CD4-positive, CD25-positive, alpha-beta regulatory T cell (primary cell): ENCODE measurements around the gene CRPPA. TPM values are rescaled to one million over a fixed set of nuclear protein-coding genes. Genes with fewer than 3 reads are reported as not detected.
"Not testable (repeated sequence)": the region's sequence is repeated elsewhere in the genome, so short reads cannot be mapped to it uniquely, and the experiment has no call there.

Experiments used
- ATAC-seq, 2 donors: fragments of 150-1000 bp; cut with Tn5 transposase; one replicate each; pipeline ENCODE4 v1.10.0; 2021; ENCODE audit warnings: low read depth in 2 of 2, moderate number of reproducible peaks in 2 of 2, moderate library complexity in 1 of 2
- DNase-seq, 3 donors: peaks; one replicate each; pipeline versions ENCODE4 v3.0.0 to v3.0.0-alpha.2; 2012 to 2022; ENCODE audit warnings: mixed read lengths in 1 of 3
- H3K27ac ChIP-seq: one replicate; pipeline ENCODE4 v1.7.0; 2013; ENCODE audit warnings: mild to moderate bottlenecking, low read length; ENCODE audit not compliant: insufficient read depth, poor library complexity, severe bottlenecking
- H3K27me3 ChIP-seq: one replicate; pipeline ENCODE4 v1.7.0; 2013; ENCODE audit warnings: low read length; ENCODE audit not compliant: control insufficient read depth, insufficient read depth
- H3K36me3 ChIP-seq: one replicate; pipeline ENCODE4 v1.7.0; 2013; ENCODE audit warnings: mild to moderate bottlenecking, low read length, moderate library complexity; ENCODE audit not compliant: control insufficient read depth, insufficient read depth
- H3K4me1 ChIP-seq: 2 replicates; pipeline ENCODE4 v1.7.0; 2013; ENCODE audit warnings: mild to moderate bottlenecking, low read length; ENCODE audit not compliant: insufficient read depth, control insufficient read depth, poor library complexity, severe bottlenecking
- H3K4me3 ChIP-seq: one replicate; pipeline ENCODE4 v1.7.0; 2013; ENCODE audit warnings: low read depth, mild to moderate bottlenecking, low read length, moderate library complexity
- H3K9me3 ChIP-seq, 2 experiments: 1 replicate in 1 of 2; 2 replicates in 1 of 2; pipeline ENCODE4 v1.7.0; 2013; ENCODE audit warnings: low read length in 2 of 2, mild to moderate bottlenecking in 1 of 2, moderate library complexity in 1 of 2; ENCODE audit not compliant: control insufficient read depth in 2 of 2
- H3K27ac Mint-ChIP-seq, 3 donors: one replicate each; pipeline ENCODE4 v1.8.0; 2020 to 2022; ENCODE audit warnings: mild to moderate bottlenecking in 3 of 3, mixed read lengths in 3 of 3, moderate library complexity in 2 of 3
- H3K27me3 Mint-ChIP-seq: one replicate; pipeline ENCODE4 v1.8.0; 2022; ENCODE audit warnings: mild to moderate bottlenecking, mixed read lengths
- H3K36me3 Mint-ChIP-seq: one replicate; pipeline ENCODE4 v1.8.0; 2020; ENCODE audit warnings: mixed read lengths
- H3K4me1 Mint-ChIP-seq, 4 donors: one replicate each; pipeline ENCODE4 v1.8.0; 2020 to 2022; ENCODE audit warnings: mixed read lengths in 4 of 4, mild to moderate bottlenecking in 1 of 4
- H3K4me3 Mint-ChIP-seq, 4 donors: one replicate each; pipeline ENCODE4 v1.8.0; 2020 to 2022; ENCODE audit warnings: mild to moderate bottlenecking in 4 of 4, mixed read lengths in 4 of 4, moderate library complexity in 3 of 4
- H3K9me3 Mint-ChIP-seq, 7 donors: one replicate each; pipeline ENCODE4 v1.8.0; 2020 to 2022; ENCODE audit warnings: mixed read lengths in 7 of 7, mild to moderate bottlenecking in 3 of 7, moderate library complexity in 2 of 7
- polyA plus RNA-seq, 4 donors: library from polyadenylated mRNA; unstranded; fragments of 300-500 nt; fragmentation: Illumina TruSeq; gene quantifications; one replicate each; pipeline ENCODE4 v1.2.3, GENCODE V29; 2021
- total RNA-seq: library from RNA; stranded (reverse); gene quantifications from one replicate; pipeline ENCODE4 v1.2.3, GENCODE V29; 2022

The CRPPA gene
- total and polyA plus RNA-seq, 5 donors from 2014 or later, result 0.03 to 0.17 (median 0.10) TPM; not detected in 1

DNA sequence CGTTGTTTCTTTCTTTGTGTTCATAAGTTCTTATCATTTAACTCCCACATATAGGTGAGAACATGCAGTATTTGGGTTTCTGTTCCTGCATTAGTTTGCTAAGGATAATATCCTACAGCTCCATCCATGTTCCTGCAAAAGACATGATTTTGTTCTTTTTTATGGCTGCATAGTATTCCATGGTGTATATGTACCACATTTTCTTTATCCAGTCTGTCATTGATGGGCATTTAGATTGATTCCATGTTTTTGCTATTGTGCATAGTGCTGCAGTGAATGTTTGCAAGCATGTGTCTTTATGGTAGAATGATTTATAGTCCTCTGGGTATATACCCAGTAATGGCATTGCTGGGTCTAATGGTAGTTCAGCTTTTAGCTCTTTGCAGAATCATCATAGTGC is 35.0 kb upstream of the CRPPA start:
- not testable (repeated sequence) for H3K4me3 Mint-ChIP-seq, H3K27me3 Mint-ChIP-seq, H3K36me3 Mint-ChIP-seq, H3K27ac Mint-ChIP-seq, H3K4me1 Mint-ChIP-seq, ATAC-seq, H3K27me3 ChIP-seq, H3K27ac ChIP-seq, H3K4me1 ChIP-seq, DNase-seq, H3K4me3 ChIP-seq, H3K9me3 ChIP-seq, H3K9me3 Mint-ChIP-seq, H3K36me3 ChIP-seq

- no peaks in the 10 kb centered on the region for H3K36me3 Mint-ChIP-seq
- peaks cover 0 to 2% (median 0%) of the 10 kb centered on the region in 7 donors for H3K9me3 Mint-ChIP-seq
- Histone ChIP-seq H3K4me3 (no peak overlapping the region), H3K36me3 (no peaks in the 10 kb centered on the region), H3K27ac (no peak overlapping the region), H3K4me1 (no peaks in the 10 kb centered on the region), H3K9me3 (no peaks in the 10 kb centered on the region), H3K27me3 (no peaks in the 10 kb centered on the region)
- peaks cover 0 to 5% (median 2%) of the 10 kb centered on the region in 4 donors for H3K4me1 Mint-ChIP-seq
- no peak overlapping the region for H3K27ac Mint-ChIP-seq
- H3K27me3 Mint-ChIP-seq, result no peaks in the 10 kb centered on the region
- H3K4me3 Mint-ChIP-seq, result no peak overlapping the region
- DNase-seq (no peak), ATAC-seq (no peak)
These were observed 34.3 kb upstream of the CRPPA start for GRCh38 chr7:16455591-16455990.

DNA sequence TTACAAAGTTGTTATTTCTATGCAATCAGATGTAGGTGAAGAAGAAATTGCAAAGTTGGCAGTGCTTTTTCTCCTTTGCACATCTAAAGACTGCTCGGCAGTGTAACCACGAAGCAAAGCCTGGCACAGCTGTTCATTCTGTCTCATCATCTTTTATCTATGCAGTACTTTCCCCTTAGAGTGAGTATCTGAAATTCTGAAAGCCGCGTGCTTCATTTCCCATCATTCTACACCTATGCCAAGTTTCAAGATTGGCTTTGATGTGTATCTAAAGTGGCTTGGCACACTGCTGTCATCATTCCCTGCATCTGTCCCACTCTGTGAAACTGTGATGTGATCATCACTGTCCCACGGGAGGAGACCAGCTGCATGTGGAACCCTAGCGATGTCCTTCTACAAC is 29.0 kb upstream of the CRPPA start:
- Histone ChIP-seq H3K4me1 (no peaks in the 10 kb centered on the region), H3K27me3 (no peaks in the 10 kb centered on the region), H3K36me3 (no peaks in the 10 kb centered on the region), H3K9me3 (no peaks in the 10 kb centered on the region), H3K27ac (no peak overlapping the region), H3K4me3 (no peak overlapping the region)
- no peak for ATAC-seq
- Mint-ChIP-seq H3K27ac (no peak overlapping the region), H3K9me3 (no peaks in the 10 kb centered on the region), H3K4me3 (no peak overlapping the region), H3K36me3 (no peaks in the 10 kb centered on the region), H3K4me1 (peaks cover 0 to under 1% (median under 1%) of the 10 kb centered on the region in 4 donors), H3K27me3 (no peaks in the 10 kb centered on the region)
- no peak for DNase-seq

DNA sequence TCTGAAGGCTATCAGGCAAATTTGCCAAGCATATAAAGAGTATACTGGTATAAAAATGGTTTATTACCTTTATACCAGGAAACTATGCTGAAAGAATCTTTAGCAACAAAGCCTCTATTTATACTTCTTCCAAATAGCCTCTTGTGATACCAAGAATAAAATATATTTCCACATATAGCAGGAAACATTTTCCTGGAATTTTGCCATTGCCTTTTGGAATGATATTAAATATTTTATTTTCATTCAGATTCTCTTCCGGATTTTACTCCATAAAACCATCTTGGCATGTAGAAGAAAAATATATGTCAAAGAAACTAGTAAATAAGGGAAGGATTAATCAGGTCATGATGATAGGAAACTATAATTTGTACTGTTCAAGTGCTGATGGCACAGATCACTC is 26.5 kb upstream of the CRPPA start:
- no peaks in the 10 kb centered on the region for H3K36me3 Mint-ChIP-seq
- no peak overlapping the region for H3K4me3 Mint-ChIP-seq
- H3K27ac ChIP-seq, result no peak overlapping the region
- H3K9me3 Mint-ChIP-seq, result no peaks in the 10 kb centered on the region
- H3K27ac Mint-ChIP-seq, result no peak overlapping the region
- H3K27me3 ChIP-seq, result no peaks in the 10 kb centered on the region
- H3K27me3 Mint-ChIP-seq, result no peaks in the 10 kb centered on the region
- ATAC-seq (no peak), DNase-seq (no peak)
- H3K4me1 ChIP-seq, result no peaks in the 10 kb centered on the region
- no peaks in the 10 kb centered on the region for H3K36me3 ChIP-seq
- H3K4me1 Mint-ChIP-seq, result no peaks in the 10 kb centered on the region
- H3K4me3 ChIP-seq, result no peak overlapping the region
- H3K9me3 ChIP-seq, result no peaks in the 10 kb centered on the region

GRCh38 chr7:16446508-16446907 is 25.2 kb upstream of the CRPPA start:
- H3K4me1 ChIP-seq, result no peaks in the 10 kb centered on the region
- no peaks in the 10 kb centered on the region for H3K27me3 ChIP-seq
- H3K4me3 ChIP-seq, result no peak overlapping the region
- no peaks in the 10 kb centered on the region for H3K27me3 Mint-ChIP-seq
- no peak overlapping the region for H3K27ac Mint-ChIP-seq
- no peaks in the 10 kb centered on the region for H3K36me3 Mint-ChIP-seq
- no peak overlapping the region for H3K4me3 Mint-ChIP-seq
- H3K9me3 Mint-ChIP-seq, result no peaks in the 10 kb centered on the region
- no peaks in the 10 kb centered on the region for H3K36me3 ChIP-seq
- H3K4me1 Mint-ChIP-seq, result no peaks in the 10 kb centered on the region
- no peak overlapping the region for H3K27ac ChIP-seq
- DNase-seq (no peak), ATAC-seq (no peak)
- H3K9me3 ChIP-seq, result no peaks in the 10 kb centered on the region

- not testable (repeated sequence) for H3K27ac Mint-ChIP-seq, ATAC-seq, H3K9me3 Mint-ChIP-seq, H3K27me3 Mint-ChIP-seq, H3K36me3 Mint-ChIP-seq, H3K4me3 Mint-ChIP-seq, H3K27ac ChIP-seq, DNase-seq, H3K4me3 ChIP-seq, H3K36me3 ChIP-seq, H3K4me1 Mint-ChIP-seq, H3K27me3 ChIP-seq, H3K4me1 ChIP-seq, H3K9me3 ChIP-seq
These were observed 22.5 kb upstream of the CRPPA start for GRCh38 chr7:16443871-16444270.

DNA sequence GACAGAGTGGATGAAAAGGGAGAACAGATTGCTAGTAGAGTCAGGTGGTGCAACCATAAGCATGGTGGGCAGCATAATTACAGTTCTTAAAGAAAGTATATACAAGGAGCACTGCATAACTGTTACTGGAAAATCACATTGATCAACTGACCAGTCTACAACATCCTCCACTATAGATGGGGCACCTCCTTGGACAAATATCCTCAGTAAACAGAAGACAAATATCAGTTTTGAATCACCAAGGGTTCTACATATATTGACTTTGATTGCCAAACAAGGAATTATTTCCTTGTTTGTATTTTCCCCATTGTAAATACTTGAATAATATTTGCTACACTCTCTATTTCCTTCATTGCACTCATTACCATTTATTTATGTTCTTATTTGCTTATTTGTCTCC is 17.6 kb upstream of the CRPPA start:
- H3K27me3 Mint-ChIP-seq, result no peaks in the 10 kb centered on the region
- Histone ChIP-seq H3K36me3 (no peaks in the 10 kb centered on the region), H3K4me3 (no peak overlapping the region), H3K27ac (no peak overlapping the region), H3K27me3 (no peaks in the 10 kb centered on the region), H3K9me3 (no peaks in the 10 kb centered on the region), H3K4me1 (no peaks in the 10 kb centered on the region)
- no peak overlapping the region for H3K4me3 Mint-ChIP-seq
- H3K9me3 Mint-ChIP-seq, result peaks cover 0 to 5% (median 0%) of the 10 kb centered on the region in 7 donors
- no peaks in the 10 kb centered on the region for H3K36me3 Mint-ChIP-seq
- no peak for ATAC-seq
- no peaks in the 10 kb centered on the region for H3K4me1 Mint-ChIP-seq
- DNase-seq, result no peak
- no peak overlapping the region for H3K27ac Mint-ChIP-seq

DNA sequence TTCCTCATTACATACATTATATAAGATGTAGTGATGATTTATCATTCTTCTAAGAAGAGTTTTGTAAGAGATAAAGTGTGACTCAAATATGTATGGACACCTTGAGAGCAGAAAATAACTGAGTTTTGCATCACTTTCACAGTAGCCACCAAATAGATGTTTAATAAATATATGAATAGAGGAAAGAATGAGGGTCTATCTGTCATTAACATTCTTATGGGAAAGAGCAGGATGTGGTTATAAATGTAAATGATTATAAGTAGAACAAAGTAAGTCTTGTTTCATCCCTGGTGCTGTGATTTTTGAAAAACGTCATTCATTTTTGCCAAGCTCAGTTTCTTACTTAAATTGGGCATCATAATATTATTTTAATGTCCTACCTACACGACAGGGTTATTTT is 15.0 kb upstream of the CRPPA start:
- no peaks in the 10 kb centered on the region for H3K36me3 Mint-ChIP-seq
- no peak for ATAC-seq
- H3K27me3 Mint-ChIP-seq, result no peaks in the 10 kb centered on the region
- Histone ChIP-seq H3K36me3 (no peaks in the 10 kb centered on the region), H3K27ac (no peak overlapping the region), H3K4me1 (no peaks in the 10 kb centered on the region), H3K27me3 (no peaks in the 10 kb centered on the region), H3K4me3 (no peak overlapping the region), H3K9me3 (no peaks in the 10 kb centered on the region)
- DNase-seq, result no peak
- H3K27ac Mint-ChIP-seq, result no peak overlapping the region
- peaks cover 0 to 5% (median 0%) of the 10 kb centered on the region in 7 donors for H3K9me3 Mint-ChIP-seq
- H3K4me3 Mint-ChIP-seq, result no peak overlapping the region
- no peaks in the 10 kb centered on the region for H3K4me1 Mint-ChIP-seq
